ENCODE results near the gene TMEM185B. TPM values are rescaled to one million over a fixed set of nuclear protein-coding genes. Genes with fewer than 3 reads are reported as not detected.
A peak's percentile ranks its signal among the peaks of the same experiment; 100 is the strongest.

TMEM185B gene
- total and polyA plus RNA-seq, 2 of the 4 experiments (the other 2 are of a cell fraction): 17.7 to 26.1 TPM

- H4K5ac ChIP-seq (ENCODE audit: low read depth, low read length): peak overlapping the region; percentile 32; the same call in 1 of the 2 replicates
- in situ Hi-C loops (cut with MboI; ENCODE audit: low sequenced_read_pairs) (loop anchor here (25.0 kb wide), 1 partner anchor 1002 kb away; no protein-coding TSS in a partner anchor), intact Hi-C loops (cut with micrococcal nuclease) (no loop called here), dilution Hi-C loops (cut with HindIII; ENCODE audit: low sequenced_read_pairs, unreplicated experiment) (no loop called here)
- peak overlapping the region; percentile 90 for H2BK120ac ChIP-seq (ENCODE audit: low read depth, low read length)
- peak overlapping the region; percentile 83 for H4K91ac ChIP-seq (ENCODE audit: insufficient read depth, low read depth, low read length)
- ATAC-seq (ENCODE audit: low read depth) (peak; percentile 82), DNase-seq (peak; percentile 83)
- peak overlapping the region; percentile 82 for H3K14ac ChIP-seq (replicated peaks; ENCODE audit: low read depth, low read length)
- H3K18ac ChIP-seq (ENCODE audit: low read depth, low read length): peak overlapping the region; percentile 27; the same call in 1 of the 2 replicates
- no peaks in the 10 kb centered on the region for H3K36me3 ChIP-seq (ENCODE audit: control insufficient read depth, insufficient read depth, low read length)
- H3K4me2 ChIP-seq (ENCODE audit: low read depth, low read length): no peak overlapping the region; the same call in 1 of the 2 replicates
- no peak overlapping the region; the same call in 1 of the 2 replicates for H3K56ac ChIP-seq (ENCODE audit: extremely low read depth, insufficient read depth, low read length)
- H3K9me1 ChIP-seq (ENCODE audit: insufficient read depth, low read length): peaks cover 21% of the 10 kb centered on the region
- peak overlapping the region; percentile 89 for H3K4ac ChIP-seq (ENCODE audit: low read depth, low read length)
- H2BK20ac ChIP-seq (ENCODE audit: low read depth, low read length): peak overlapping the region; percentile 94
- TF ChIP-seq POLR2A (IDR thresholded peaks at IDR 0.05; ENCODE audit: low read depth, low read length): no peak
- no peak for TF ChIP-seq CEBPB (IDR thresholded peaks at IDR 0.05; ENCODE audit: low read depth, low read length)
- TF ChIP-seq NFE2L2 (IDR thresholded peaks at IDR 0.05; ENCODE audit: low read depth, low read length): no peak
- no peak for TF ChIP-seq BHLHE40 (IDR thresholded peaks at IDR 0.05; ENCODE audit: low read depth, low read length)
- TF ChIP-seq FOS (IDR thresholded peaks at IDR 0.05; ENCODE audit: low read depth, low read length): peak; percentile 46
- no peak for TF ChIP-seq CHD1 (IDR thresholded peaks at IDR 0.05; ENCODE audit: low read depth, low read length)
- peak; percentile 16 for TF ChIP-seq RCOR1 (IDR thresholded peaks at IDR 0.05; ENCODE audit: insufficient replicate concordance, low read length)
- TF ChIP-seq SMC3 (IDR thresholded peaks at IDR 0.05; ENCODE audit: low read depth, low read length): no peak
- no peak for TF ChIP-seq MAFK (IDR thresholded peaks at IDR 0.05; ENCODE audit: low read depth, low read length)
- no peak for TF ChIP-seq MAZ (IDR thresholded peaks at IDR 0.05; ENCODE audit: borderline replicate concordance, low read depth, low read length)
- no peak for TF ChIP-seq RFX5 (IDR thresholded peaks at IDR 0.05; ENCODE audit: low read depth, low read length)
- no peak for TF ChIP-seq ELK1 (IDR thresholded peaks at IDR 0.05; ENCODE audit: borderline replicate concordance, low read depth, low read length)
- no peak for TF ChIP-seq CTCF (conservative IDR thresholded peaks at IDR 0.05; ENCODE audit: low read depth, low read length)
- no peak overlapping the region for H3K4me3 ChIP-seq (ENCODE audit: insufficient read depth, low read depth, low read length)
- peak overlapping the region; percentile 94 for H2AK9ac ChIP-seq (replicated peaks; ENCODE audit: low read depth, low read length, poor library complexity)
- POLR2A ChIA-PET (ENCODE audit: unreplicated experiment): no interaction called here
- CTCF ChIA-PET: no interaction called here
- peak overlapping the region; percentile 84 for H2BK5ac ChIP-seq (ENCODE audit: low read depth, low read length, poor library complexity, severe bottlenecking)
- H4K8ac ChIP-seq (ENCODE audit: low read depth in 2 of 2, low read length in 2 of 2): peak overlapping the region; percentile 30 to 83; a peak in 3 of 4 replicates
- peaks cover 0 to 7% of the 10 kb centered on the region in 2 experiments; a peak in 1 of 4 replicates for H3K79me1 ChIP-seq (ENCODE audit: low read depth in 1 of 2, low read length in 2 of 2)
- H3K4me1 ChIP-seq (ENCODE audit: control insufficient read depth, insufficient read depth, low read length): peaks cover 22% of the 10 kb centered on the region
- H3K9me3 ChIP-seq (ENCODE audit: control insufficient read depth, insufficient read depth, low read length): no peaks in the 10 kb centered on the region
- H2BK15ac ChIP-seq (ENCODE audit: low read depth, low read length): peak overlapping the region; percentile 92; the same call in 2 of the 3 replicates
- H4K20me1 ChIP-seq (ENCODE audit: insufficient read depth, low read length): no peaks in the 10 kb centered on the region; the same call in 1 of the 2 replicates
- peak overlapping the region; percentile 97 for H2AK5ac ChIP-seq (ENCODE audit: low read depth, low read length)
- WGBS, 2 experiments (ENCODE audit: extremely low coverage in 2 of 2, insufficient read length in 1 of 2): 93% methylated on average over 3 of the region's 22 CpGs; no CpG with 5 or more reads in 1 of the 2 experiments
- H3K27me3 ChIP-seq (ENCODE audit: control insufficient read depth, insufficient read depth, low read length): no peaks in the 10 kb centered on the region
- no TSS peak for BruUV-seq (replicated peaks)
- H2AFZ ChIP-seq (replicated peaks; ENCODE audit: low read length, poor library complexity): peak overlapping the region; percentile 91
- no peak overlapping the region for H3K9ac ChIP-seq (ENCODE audit: low read depth, low read length)
- H3K27ac ChIP-seq (ENCODE audit: insufficient read depth, low read length): no peak overlapping the region; the same call in 1 of the 2 replicates
- peak overlapping the region; percentile 69 for H3K23ac ChIP-seq (ENCODE audit: low read depth, low read length)
Measured at GRCh38 chr2:120238728-120239487, 15.7 kb upstream of the TMEM185B start.

Measured in IMR-90 (cell line).